Liver (tissue), 9 donors: ENCODE data around the gene CENPT. TPM values are rescaled to one million over a fixed set of nuclear protein-coding genes. Genes with fewer than 3 reads are reported as not detected.

Experiments used
- DNase-seq: peaks from one replicate; pipeline ENCODE4 v3.0.0-alpha.2; 2017; ENCODE audit warnings: low spot score
- H3K27ac ChIP-seq, 2 donors: one replicate each; pipeline ENCODE4 v1.7.0; 2013; ENCODE audit warnings: inconsistent platforms in 2 of 2, low read length in 2 of 2, control low read depth in 1 of 2, low read depth in 1 of 2, mild to moderate bottlenecking in 1 of 2
- H3K27me3 ChIP-seq, 4 donors: one replicate each; pipeline versions ENCODE4 v1.6.1 to v1.7.0; 2013; ENCODE audit warnings: low read length in 3 of 4, inconsistent platforms in 1 of 4, mild to moderate bottlenecking in 1 of 4, moderate library complexity in 1 of 4; ENCODE audit not compliant: control insufficient read depth in 4 of 4, insufficient read depth in 4 of 4
- H3K36me3 ChIP-seq, 4 donors: one replicate each; pipeline versions ENCODE4 v1.6.1 to v1.7.0; 2013; ENCODE audit warnings: low read length in 3 of 4, mild to moderate bottlenecking in 3 of 4, low read depth in 1 of 4, moderate library complexity in 1 of 4; ENCODE audit not compliant: control insufficient read depth in 4 of 4, insufficient read depth in 3 of 4
- H3K4me1 ChIP-seq, 4 donors: one replicate each; pipeline versions ENCODE4 v1.6.1 to v1.7.0; 2013; ENCODE audit warnings: low read length in 3 of 4, mild to moderate bottlenecking in 3 of 4, moderate library complexity in 1 of 4; ENCODE audit not compliant: control insufficient read depth in 4 of 4, insufficient read depth in 4 of 4
- H3K4me3 ChIP-seq, 3 donors: one replicate each; pipeline versions ENCODE4 v1.6.1 to v1.7.0; 2013; ENCODE audit warnings: low read length in 3 of 3, control low read depth in 1 of 3, low read depth in 1 of 3, mild to moderate bottlenecking in 1 of 3
- H3K9ac ChIP-seq, 2 donors: one replicate each; pipeline ENCODE4 v1.7.0; 2013; ENCODE audit warnings: low read length in 2 of 2, mild to moderate bottlenecking in 2 of 2, moderate library complexity in 2 of 2, control low read depth in 1 of 2, low read depth in 1 of 2
- H3K9me3 ChIP-seq, 4 donors: one replicate each; pipeline versions ENCODE4 v1.6.1 to v1.7.0; 2013; ENCODE audit warnings: low read length in 3 of 4; ENCODE audit not compliant: control insufficient read depth in 4 of 4
- EGR1 ChIP-seq, 2 donors: IDR thresholded peaks; 2 replicates each; pipeline ENCODE4 v1.6.1; 2016 to 2018; ENCODE audit warnings: antibody characterized with exemption in 2 of 2, low read depth in 2 of 2
- FOXA1 ChIP-seq: IDR thresholded peaks from 2 replicates; pipeline ENCODE4 v1.6.1; 2016; ENCODE audit warnings: antibody characterized with exemption
- FOXA2 ChIP-seq: IDR thresholded peaks from 2 replicates; pipeline ENCODE4 v1.6.1; 2016; ENCODE audit warnings: antibody characterized with exemption
- GABPA ChIP-seq, 2 donors: IDR thresholded peaks in 1 of 2; conservative IDR thresholded peaks in 1 of 2; 2 replicates each; pipeline ENCODE4 v1.6.1; 2016; ENCODE audit warnings: antibody characterized with exemption in 2 of 2, mild to moderate bottlenecking in 1 of 2, moderate library complexity in 1 of 2
- HNF4A ChIP-seq, 2 donors: conservative IDR thresholded peaks; 2 replicates each; pipeline ENCODE4 v1.6.1; 2016; ENCODE audit warnings: antibody characterized with exemption in 2 of 2, mild to moderate bottlenecking in 2 of 2
- HNF4G ChIP-seq: IDR thresholded peaks from 2 replicates; pipeline ENCODE4 v1.6.1; 2016; ENCODE audit warnings: antibody characterized with exemption
- JUND ChIP-seq, 2 donors: IDR thresholded peaks; 2 replicates each; pipeline ENCODE4 v1.6.1; 2016; ENCODE audit warnings: antibody characterized with exemption in 2 of 2
- MAX ChIP-seq: IDR thresholded peaks from 2 replicates; pipeline ENCODE4 v1.6.1; 2016; ENCODE audit warnings: antibody characterized with exemption
- NR2F2 ChIP-seq: IDR thresholded peaks from 2 replicates; pipeline ENCODE4 v1.6.1; 2016; ENCODE audit warnings: antibody characterized with exemption
- RAD21 ChIP-seq, 2 donors: IDR thresholded peaks; 2 replicates each; pipeline ENCODE4 v1.6.1; 2016; ENCODE audit warnings: antibody characterized with exemption in 2 of 2, mild to moderate bottlenecking in 2 of 2
- RXRA ChIP-seq, 2 donors: IDR thresholded peaks; 2 replicates each; pipeline ENCODE4 v1.6.1; 2017 to 2018; ENCODE audit warnings: antibody characterized with exemption in 2 of 2, mild to moderate bottlenecking in 1 of 2
- SP1 ChIP-seq: IDR thresholded peaks from 2 replicates; pipeline ENCODE4 v1.6.1; 2018; ENCODE audit warnings: antibody characterized with exemption, mild to moderate bottlenecking
- TAF1 ChIP-seq: conservative IDR thresholded peaks from 2 replicates; pipeline ENCODE4 v1.6.1; 2016; ENCODE audit warnings: antibody characterized with exemption, mild to moderate bottlenecking
- YY1 ChIP-seq: IDR thresholded peaks from 2 replicates; pipeline ENCODE4 v1.6.1; 2016; ENCODE audit warnings: antibody characterized with exemption, mild to moderate bottlenecking
- polyA plus RNA-seq, 2 donors: library from polyadenylated mRNA; stranded (reverse) in 1 of 2; unstranded in 1 of 2; fragments of 200-250 nt in 1 of 2; fragments of >200 nt in 1 of 2; fragmentation: Nextera tagmentation in 1 of 2; extraction: Ambion mirVana in 1 of 2; gene quantifications; one replicate each; pipeline versions ENCODE4 v1.2.1 to v1.2.3, GENCODE V29; 2013 to 2015
- total RNA-seq, 2 donors: library from RNA; depleted of rRNA; stranded (reverse); fragments of >200 nt; gene quantifications; one replicate each; pipeline ENCODE4 v1.2.3, GENCODE V29; 2014
- TF ChIP-seq, protein P1 (sequence below): IDR thresholded peaks from 2 replicates; pipeline ENCODE4 v1.6.1; 2016; ENCODE audit warnings: antibody characterized with exemption, mild to moderate bottlenecking
- TF ChIP-seq, protein P2 (sequence below): IDR thresholded peaks from 2 replicates; pipeline ENCODE4 v1.6.1; 2016; ENCODE audit warnings: antibody characterized with exemption
- TF ChIP-seq, protein P3 (sequence below): fragments of 150-350 bp; IDR thresholded peaks from 2 replicates; pipeline ENCODE4 v1.5.1; 2017; ENCODE audit warnings: improper control_type of control experiment, low read depth, low read length; ENCODE audit not compliant: missing input control
- TF ChIP-seq, protein P4 (sequence below): IDR thresholded peaks from 2 replicates; pipeline ENCODE4 v1.6.1; 2016; ENCODE audit warnings: antibody characterized with exemption
- donor health status: healthy.
- donor health status: healthy.
- donor health status: healthy.
- donor health status: healthy.
- donor health status: healthy.

Gene CENPT
- total and polyA plus RNA-seq, 4 donors, result 11.4 to 26.9 (median 19.3) TPM

- Histone ChIP-seq H3K27me3 (no peaks in the 10 kb centered on the region), H3K9me3 (no peaks in the 10 kb centered on the region), H3K9ac (no peak overlapping the region), H3K36me3 (peaks cover 0 to 8% (median 3%) of the 10 kb centered on the region in 4 donors), H3K4me3 (no peak overlapping the region), H3K4me1 (peaks cover 8 to 38% (median 31%) of the 10 kb centered on the region in 4 donors), H3K27ac (no peak overlapping the region)
- no peak for DNase-seq
- TF ChIP-seq JUND (IDR thresholded peaks at IDR 0.05) (no peak), NR2F2 (no peak), RAD21 (IDR thresholded peaks at IDR 0.05) (no peak), GABPA (IDR thresholded peaks at IDR 0.05 in 1 of 2, conservative IDR thresholded peaks at IDR 0.05 in 1 of 2) (no peak), YY1 (no peak), RXRA (IDR thresholded peaks at IDR 0.05) (no peak), FOXA2 (no peak), TAF1 (no peak), MAX (no peak), EGR1 (IDR thresholded peaks at IDR 0.05; ENCODE audit: low read depth in 2 of 2) (no peak), HNF4G (no peak), SP1 (no peak), FOXA1 (no peak), HNF4A (conservative IDR thresholded peaks at IDR 0.05) (no peak)
- TF ChIP-seq, protein P1, sequence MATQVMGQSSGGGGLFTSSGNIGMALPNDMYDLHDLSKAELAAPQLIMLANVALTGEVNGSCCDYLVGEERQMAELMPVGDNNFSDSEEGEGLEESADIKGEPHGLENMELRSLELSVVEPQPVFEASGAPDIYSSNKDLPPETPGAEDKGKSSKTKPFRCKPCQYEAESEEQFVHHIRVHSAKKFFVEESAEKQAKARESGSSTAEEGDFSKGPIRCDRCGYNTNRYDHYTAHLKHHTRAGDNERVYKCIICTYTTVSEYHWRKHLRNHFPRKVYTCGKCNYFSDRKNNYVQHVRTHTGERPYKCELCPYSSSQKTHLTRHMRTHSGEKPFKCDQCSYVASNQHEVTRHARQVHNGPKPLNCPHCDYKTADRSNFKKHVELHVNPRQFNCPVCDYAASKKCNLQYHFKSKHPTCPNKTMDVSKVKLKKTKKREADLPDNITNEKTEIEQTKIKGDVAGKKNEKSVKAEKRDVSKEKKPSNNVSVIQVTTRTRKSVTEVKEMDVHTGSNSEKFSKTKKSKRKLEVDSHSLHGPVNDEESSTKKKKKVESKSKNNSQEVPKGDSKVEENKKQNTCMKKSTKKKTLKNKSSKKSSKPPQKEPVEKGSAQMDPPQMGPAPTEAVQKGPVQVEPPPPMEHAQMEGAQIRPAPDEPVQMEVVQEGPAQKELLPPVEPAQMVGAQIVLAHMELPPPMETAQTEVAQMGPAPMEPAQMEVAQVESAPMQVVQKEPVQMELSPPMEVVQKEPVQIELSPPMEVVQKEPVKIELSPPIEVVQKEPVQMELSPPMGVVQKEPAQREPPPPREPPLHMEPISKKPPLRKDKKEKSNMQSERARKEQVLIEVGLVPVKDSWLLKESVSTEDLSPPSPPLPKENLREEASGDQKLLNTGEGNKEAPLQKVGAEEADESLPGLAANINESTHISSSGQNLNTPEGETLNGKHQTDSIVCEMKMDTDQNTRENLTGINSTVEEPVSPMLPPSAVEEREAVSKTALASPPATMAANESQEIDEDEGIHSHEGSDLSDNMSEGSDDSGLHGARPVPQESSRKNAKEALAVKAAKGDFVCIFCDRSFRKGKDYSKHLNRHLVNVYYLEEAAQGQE, result no peak
- TF ChIP-seq, protein P2, sequence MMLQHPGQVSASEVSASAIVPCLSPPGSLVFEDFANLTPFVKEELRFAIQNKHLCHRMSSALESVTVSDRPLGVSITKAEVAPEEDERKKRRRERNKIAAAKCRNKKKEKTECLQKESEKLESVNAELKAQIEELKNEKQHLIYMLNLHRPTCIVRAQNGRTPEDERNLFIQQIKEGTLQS, result no peak
- TF ChIP-seq, protein P3, sequence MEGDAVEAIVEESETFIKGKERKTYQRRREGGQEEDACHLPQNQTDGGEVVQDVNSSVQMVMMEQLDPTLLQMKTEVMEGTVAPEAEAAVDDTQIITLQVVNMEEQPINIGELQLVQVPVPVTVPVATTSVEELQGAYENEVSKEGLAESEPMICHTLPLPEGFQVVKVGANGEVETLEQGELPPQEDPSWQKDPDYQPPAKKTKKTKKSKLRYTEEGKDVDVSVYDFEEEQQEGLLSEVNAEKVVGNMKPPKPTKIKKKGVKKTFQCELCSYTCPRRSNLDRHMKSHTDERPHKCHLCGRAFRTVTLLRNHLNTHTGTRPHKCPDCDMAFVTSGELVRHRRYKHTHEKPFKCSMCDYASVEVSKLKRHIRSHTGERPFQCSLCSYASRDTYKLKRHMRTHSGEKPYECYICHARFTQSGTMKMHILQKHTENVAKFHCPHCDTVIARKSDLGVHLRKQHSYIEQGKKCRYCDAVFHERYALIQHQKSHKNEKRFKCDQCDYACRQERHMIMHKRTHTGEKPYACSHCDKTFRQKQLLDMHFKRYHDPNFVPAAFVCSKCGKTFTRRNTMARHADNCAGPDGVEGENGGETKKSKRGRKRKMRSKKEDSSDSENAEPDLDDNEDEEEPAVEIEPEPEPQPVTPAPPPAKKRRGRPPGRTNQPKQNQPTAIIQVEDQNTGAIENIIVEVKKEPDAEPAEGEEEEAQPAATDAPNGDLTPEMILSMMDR, result no peak
- TF ChIP-seq, protein P4, sequence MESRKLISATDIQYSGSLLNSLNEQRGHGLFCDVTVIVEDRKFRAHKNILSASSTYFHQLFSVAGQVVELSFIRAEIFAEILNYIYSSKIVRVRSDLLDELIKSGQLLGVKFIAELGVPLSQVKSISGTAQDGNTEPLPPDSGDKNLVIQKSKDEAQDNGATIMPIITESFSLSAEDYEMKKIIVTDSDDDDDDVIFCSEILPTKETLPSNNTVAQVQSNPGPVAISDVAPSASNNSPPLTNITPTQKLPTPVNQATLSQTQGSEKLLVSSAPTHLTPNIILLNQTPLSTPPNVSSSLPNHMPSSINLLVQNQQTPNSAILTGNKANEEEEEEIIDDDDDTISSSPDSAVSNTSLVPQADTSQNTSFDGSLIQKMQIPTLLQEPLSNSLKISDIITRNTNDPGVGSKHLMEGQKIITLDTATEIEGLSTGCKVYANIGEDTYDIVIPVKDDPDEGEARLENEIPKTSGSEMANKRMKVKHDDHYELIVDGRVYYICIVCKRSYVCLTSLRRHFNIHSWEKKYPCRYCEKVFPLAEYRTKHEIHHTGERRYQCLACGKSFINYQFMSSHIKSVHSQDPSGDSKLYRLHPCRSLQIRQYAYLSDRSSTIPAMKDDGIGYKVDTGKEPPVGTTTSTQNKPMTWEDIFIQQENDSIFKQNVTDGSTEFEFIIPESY, result no peak
These were observed 64.2 kb downstream of the CENPT start for GRCh38 chr16:67783353-67783725.
